NB4 (cell line): ENCODE measurements around the gene RRP1.

Experiments
- POLR2A ChIP-seq: IDR thresholded peaks from 2 replicates; pipeline ENCODE4 v1.6.1; 2011; ENCODE audit warnings: mild to moderate bottlenecking; ENCODE audit not compliant: insufficient read length; ENCODE audit errors: extremely low read depth
- TF ChIP-seq, protein P1 (sequence below): IDR thresholded peaks from 2 replicates; pipeline ENCODE4 v1.6.1; 2011; ENCODE audit warnings: low read depth, low read length

GRCh38 chr21:43775795-43776430 is 13.5 kb upstream of the RRP1 start, which contains the start of gene CSTB:
- TF ChIP-seq POLR2A = peak; percentile 65
- TF ChIP-seq, protein P1, sequence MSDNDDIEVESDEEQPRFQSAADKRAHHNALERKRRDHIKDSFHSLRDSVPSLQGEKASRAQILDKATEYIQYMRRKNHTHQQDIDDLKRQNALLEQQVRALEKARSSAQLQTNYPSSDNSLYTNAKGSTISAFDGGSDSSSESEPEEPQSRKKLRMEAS = peak; percentile 82
